ENCODE data around the gene ATP2B3. TPM values are rescaled to one million over a fixed set of nuclear protein-coding genes. Genes with fewer than 3 reads are reported as not detected.

The ATP2B3 gene
- total RNA-seq, 2 experiments from 2014 or later: not detected

GRCh38 chrX:153592091-153592833 lies 74.8 kb downstream of the ATP2B3 start:
- ATAC-seq: no peak
- ChIA-PET POLR2A (interaction anchor here (1.4 kb wide), 1 partner anchor 14 kb away, joined by 3 read pairs; no protein-coding TSS in a partner anchor), CTCF (no interaction called here)
- peaks cover 12% of the 10 kb centered on the region for H3K36me3 Mint-ChIP-seq (ENCODE audit: low read depth)
- no peak for DNase-seq
- TF ChIP-seq CTCF (IDR thresholded peaks at IDR 0.05): no peak
- no peak overlapping the region for H3K4me3 Mint-ChIP-seq
- no peaks in the 10 kb centered on the region for H3K9me3 Mint-ChIP-seq
- intact Hi-C loops (cut with micrococcal nuclease): no loop called here
- no peak overlapping the region for H3K27ac Mint-ChIP-seq
- H3K27me3 Mint-ChIP-seq: no peaks in the 10 kb centered on the region
- H3K4me1 Mint-ChIP-seq (ENCODE audit: low read depth): peaks cover 9% of the 10 kb centered on the region

GRCh38 chrX:153592966-153593688 lies 75.7 kb downstream of the ATP2B3 start:
- Mint-ChIP-seq H3K9me3 (no peaks in the 10 kb centered on the region), H3K27ac (no peak overlapping the region), H3K4me3 (no peak overlapping the region), H3K36me3 (ENCODE audit: low read depth) (peaks cover 13% of the 10 kb centered on the region), H3K27me3 (no peaks in the 10 kb centered on the region), H3K4me1 (ENCODE audit: low read depth) (peaks cover 16% of the 10 kb centered on the region)
- ATAC-seq: no peak
- ChIA-PET POLR2A (interaction anchor here (1.4 kb wide), 1 partner anchor 13 kb away, joined by 3 read pairs; no protein-coding TSS in a partner anchor), CTCF (no interaction called here)
- intact Hi-C loops (cut with micrococcal nuclease): no loop called here
- TF ChIP-seq CTCF (IDR thresholded peaks at IDR 0.05): no peak
- no peak for DNase-seq

- Mint-ChIP-seq H3K4me3 (no peak overlapping the region), H3K36me3 (ENCODE audit: low read depth) (peaks cover 13% of the 10 kb centered on the region), H3K4me1 (ENCODE audit: low read depth) (peaks cover 16% of the 10 kb centered on the region), H3K27ac (no peak overlapping the region), H3K9me3 (no peaks in the 10 kb centered on the region), H3K27me3 (no peaks in the 10 kb centered on the region)
- intact Hi-C loops (cut with micrococcal nuclease): no loop called here
- POLR2A ChIA-PET: no interaction called here
- TF ChIP-seq CTCF (IDR thresholded peaks at IDR 0.05): no peak
- DNase-seq: no peak
- CTCF ChIA-PET: no interaction called here
- ATAC-seq: no peak
Measured at GRCh38 chrX:153593811-153594500, 76.5 kb downstream of the ATP2B3 start.

- peaks cover 13% of the 10 kb centered on the region for H3K36me3 Mint-ChIP-seq (ENCODE audit: low read depth)
- intact Hi-C loops (cut with micrococcal nuclease): no loop called here
- POLR2A ChIA-PET: no interaction called here
- no peaks in the 10 kb centered on the region for H3K27me3 Mint-ChIP-seq
- no peak overlapping the region for H3K4me3 Mint-ChIP-seq
- no peak for DNase-seq
- no peak for ATAC-seq
- no peak for TF ChIP-seq CTCF (IDR thresholded peaks at IDR 0.05)
- no peaks in the 10 kb centered on the region for H3K9me3 Mint-ChIP-seq
- H3K4me1 Mint-ChIP-seq (ENCODE audit: low read depth): peaks cover 22% of the 10 kb centered on the region
- CTCF ChIA-PET: no interaction called here
- no peak overlapping the region for H3K27ac Mint-ChIP-seq
Measured at GRCh38 chrX:153595387-153595786, 77.9 kb downstream of the ATP2B3 start.

Measured in activated CD8-positive, alpha-beta T cell treated with anti-CD3 and anti-CD28 coated beads for 36 hours (primary cell).